ENCODE results near the gene MMP28.
A peak's percentile ranks its signal among the peaks of the same experiment; 100 is the strongest.

MMP28 gene

DNA sequence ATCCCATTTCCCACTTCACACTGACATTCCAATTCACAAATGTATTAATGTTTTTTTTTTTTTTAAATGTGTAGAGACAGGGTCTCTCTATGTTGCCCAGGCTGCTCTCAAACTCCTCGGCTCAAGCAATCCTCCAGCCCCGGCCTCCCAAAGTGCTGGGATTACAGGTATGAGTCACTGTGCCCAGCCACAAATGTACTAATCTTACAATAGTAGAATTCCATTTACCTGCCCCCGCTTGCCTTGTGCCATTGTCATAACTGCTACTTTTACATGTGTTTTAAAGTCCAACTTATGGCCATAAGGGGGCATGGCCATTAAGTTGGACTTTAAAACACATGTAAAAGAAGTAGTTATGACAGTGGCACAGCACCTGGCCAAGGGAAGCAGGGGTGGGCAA lies 4.6 kb downstream of the MMP28 start:
- no peak overlapping the region for H3K4me3 ChIP-seq
- peak overlapping the region in 1 of 2 donors; percentile 11 for H3K27ac ChIP-seq

DNA sequence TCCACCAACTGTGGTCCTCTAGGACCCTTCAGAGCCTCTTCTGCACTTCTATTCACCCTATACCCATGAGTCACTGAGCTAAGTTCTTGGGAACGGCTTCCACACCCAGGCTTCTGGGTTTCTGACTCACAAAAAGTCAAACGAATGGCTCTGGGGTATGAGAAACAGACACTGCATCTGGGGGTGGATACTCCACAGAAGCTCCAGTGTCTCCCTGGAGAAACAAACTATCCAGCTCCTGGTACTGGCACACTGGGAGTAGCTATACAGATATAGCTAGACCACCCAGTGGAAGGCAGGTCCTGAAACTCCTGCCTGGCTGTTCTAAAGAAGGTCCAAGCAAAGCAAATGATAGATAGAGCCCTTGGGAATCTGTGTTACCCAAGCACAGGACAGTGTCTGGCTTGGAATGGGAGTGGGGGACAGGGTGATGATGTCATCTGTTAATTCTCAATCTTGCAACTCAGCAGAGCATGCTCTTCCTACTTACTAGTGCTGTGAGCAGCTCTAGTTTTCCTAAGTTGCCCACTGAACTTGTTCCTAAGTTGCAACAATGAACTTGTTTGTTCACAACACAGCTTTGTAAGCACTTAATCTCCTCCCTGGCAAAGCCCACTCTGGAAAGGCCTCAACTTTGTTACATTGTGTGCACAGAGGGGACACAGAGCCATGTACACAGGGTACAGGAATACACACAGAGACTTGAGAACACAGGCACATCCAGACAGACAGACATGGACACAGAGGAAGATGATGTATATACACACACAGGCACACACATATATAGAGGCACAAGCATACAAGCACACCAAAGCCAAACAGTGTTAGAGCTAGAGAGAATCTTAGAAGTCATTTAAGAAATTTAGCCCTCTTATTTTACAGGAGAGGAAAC lies 6.7 kb downstream of the MMP28 start:
- Histone ChIP-seq H3K27me3 (no peaks in the 10 kb centered on the region), H3K4me1 (peaks cover 0 to 66% (median 39%) of the 10 kb centered on the region in 4 donors), H3K4me3 (peak overlapping the region in 1 of 2 donors; percentile 8), H3K27ac (peak overlapping the region; percentile 58 to 71), H3K9me3 (no peaks in the 10 kb centered on the region), H3K36me3 (no peaks in the 10 kb centered on the region)
- intact Hi-C loops (cut with DNase I; ENCODE audit: low total_unique reads), result no loop called here
- TF ChIP-seq, protein P1, sequence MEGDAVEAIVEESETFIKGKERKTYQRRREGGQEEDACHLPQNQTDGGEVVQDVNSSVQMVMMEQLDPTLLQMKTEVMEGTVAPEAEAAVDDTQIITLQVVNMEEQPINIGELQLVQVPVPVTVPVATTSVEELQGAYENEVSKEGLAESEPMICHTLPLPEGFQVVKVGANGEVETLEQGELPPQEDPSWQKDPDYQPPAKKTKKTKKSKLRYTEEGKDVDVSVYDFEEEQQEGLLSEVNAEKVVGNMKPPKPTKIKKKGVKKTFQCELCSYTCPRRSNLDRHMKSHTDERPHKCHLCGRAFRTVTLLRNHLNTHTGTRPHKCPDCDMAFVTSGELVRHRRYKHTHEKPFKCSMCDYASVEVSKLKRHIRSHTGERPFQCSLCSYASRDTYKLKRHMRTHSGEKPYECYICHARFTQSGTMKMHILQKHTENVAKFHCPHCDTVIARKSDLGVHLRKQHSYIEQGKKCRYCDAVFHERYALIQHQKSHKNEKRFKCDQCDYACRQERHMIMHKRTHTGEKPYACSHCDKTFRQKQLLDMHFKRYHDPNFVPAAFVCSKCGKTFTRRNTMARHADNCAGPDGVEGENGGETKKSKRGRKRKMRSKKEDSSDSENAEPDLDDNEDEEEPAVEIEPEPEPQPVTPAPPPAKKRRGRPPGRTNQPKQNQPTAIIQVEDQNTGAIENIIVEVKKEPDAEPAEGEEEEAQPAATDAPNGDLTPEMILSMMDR (IDR thresholded peaks at IDR 0.05), result no peak
- DNase-seq, result peak in 1 of 2 donors; percentile 64

More for the DNA sequence above, 4.6 kb downstream of the MMP28 start:
- no peak for DNase-seq
- H3K36me3 ChIP-seq, result no peaks in the 10 kb centered on the region
- no peaks in the 10 kb centered on the region for H3K27me3 ChIP-seq
- H3K9me3 ChIP-seq, result no peaks in the 10 kb centered on the region
- peaks cover 0 to 68% (median 36%) of the 10 kb centered on the region in 4 donors for H3K4me1 ChIP-seq
- intact Hi-C loops (cut with DNase I; ENCODE audit: low total_unique reads), result no loop called here
- TF ChIP-seq, protein P1 (IDR thresholded peaks at IDR 0.05), result no peak

DNA sequence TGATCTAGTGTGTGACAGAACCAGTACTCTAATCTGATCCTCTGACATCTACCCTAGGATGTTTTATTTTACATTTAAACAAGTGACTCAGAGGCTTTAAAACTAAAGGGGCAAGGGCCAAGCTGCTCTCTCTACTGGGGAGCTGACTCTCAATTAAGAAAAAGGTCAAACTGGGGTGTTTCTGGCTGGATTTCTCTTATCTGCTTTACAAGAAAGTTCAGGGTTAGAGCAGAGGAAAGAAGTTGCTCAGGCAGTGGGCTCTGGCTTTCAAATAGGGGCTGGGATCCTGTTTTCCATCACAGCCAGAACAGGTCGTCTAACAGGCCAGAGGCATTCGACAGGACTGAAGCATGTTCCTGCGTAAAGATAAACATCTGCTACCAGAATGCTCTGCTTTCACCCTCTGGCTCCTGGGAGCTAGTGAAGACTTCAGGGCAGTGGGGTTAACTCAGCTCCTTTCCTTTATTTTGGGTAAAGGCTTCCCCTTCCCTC lies 8.5 kb downstream of the MMP28 start:
- peak in 1 of 2 donors; percentile 38 for DNase-seq
- peaks cover 0 to 61% (median 40%) of the 10 kb centered on the region in 4 donors for H3K4me1 ChIP-seq
- H3K27ac ChIP-seq, result peak overlapping the region; percentile 58 to 71

DNA sequence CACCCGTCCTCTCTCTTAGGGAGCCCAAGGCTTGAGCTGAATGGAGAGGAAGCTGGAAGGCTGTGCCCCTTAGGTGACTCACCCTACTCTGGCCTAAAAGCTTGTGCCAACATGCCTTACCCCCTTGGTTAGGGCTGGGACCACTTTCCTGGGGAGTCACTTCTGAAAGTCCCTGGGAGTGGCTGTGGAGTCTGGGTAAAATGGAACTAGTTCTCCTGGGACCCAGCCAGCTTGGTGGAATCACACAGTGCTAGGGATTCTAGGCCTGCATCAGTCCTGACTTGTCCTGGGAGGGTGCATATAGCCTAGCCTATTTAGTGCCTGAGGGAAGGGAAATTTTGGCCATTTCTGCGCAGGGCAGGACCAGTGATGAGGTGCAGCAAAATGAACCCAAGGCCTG lies 10.5 kb downstream of the MMP28 start:
- TF ChIP-seq, protein P1 (IDR thresholded peaks at IDR 0.05), result no peak
- no peaks in the 10 kb centered on the region for H3K27me3 ChIP-seq
- DNase-seq, result no peak
- intact Hi-C loops (cut with DNase I; ENCODE audit: low total_unique reads), result no loop called here
- no peaks in the 10 kb centered on the region for H3K9me3 ChIP-seq
- H3K4me3 ChIP-seq, result no peak overlapping the region
- peak overlapping the region; percentile 75 to 77 for H3K27ac ChIP-seq
- no peaks in the 10 kb centered on the region for H3K36me3 ChIP-seq
- H3K4me1 ChIP-seq, result peaks cover 0 to 59% (median 40%) of the 10 kb centered on the region in 4 donors

More for the DNA sequence above, 8.5 kb downstream of the MMP28 start:
- Histone ChIP-seq H3K9me3 (no peaks in the 10 kb centered on the region), H3K4me3 (no peak overlapping the region), H3K36me3 (no peaks in the 10 kb centered on the region), H3K27me3 (no peaks in the 10 kb centered on the region)
- TF ChIP-seq, protein P1 (IDR thresholded peaks at IDR 0.05), result no peak
- intact Hi-C loops (cut with DNase I; ENCODE audit: low total_unique reads), result no loop called here

DNA sequence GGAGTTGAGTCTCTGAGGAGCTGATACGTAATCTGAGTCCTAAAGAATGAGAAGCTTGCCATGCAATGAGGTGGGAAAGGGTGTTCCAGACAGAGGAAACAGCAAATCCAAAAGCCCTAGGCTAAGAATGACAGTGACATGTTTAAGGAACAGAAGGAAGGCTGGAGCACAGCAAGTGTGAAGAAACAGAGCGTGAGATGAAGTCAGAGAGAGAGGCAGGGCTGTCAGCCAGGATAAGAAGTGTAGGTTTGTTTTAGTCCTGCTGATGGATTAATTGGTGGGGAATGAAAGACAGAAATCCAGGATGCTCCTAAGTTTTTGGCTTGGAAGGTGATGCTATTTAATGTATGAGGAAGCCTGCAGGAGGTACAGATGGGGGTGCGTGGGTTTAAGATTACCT lies 14.5 kb downstream of the MMP28 start:
- DNase-seq, result no peak
- intact Hi-C loops (cut with DNase I; ENCODE audit: low total_unique reads), result no loop called here
- TF ChIP-seq, protein P1 (IDR thresholded peaks at IDR 0.05), result no peak
- H3K27me3 ChIP-seq, result no peaks in the 10 kb centered on the region
- H3K4me1 ChIP-seq, result peaks cover 0 to 54% (median 24%) of the 10 kb centered on the region in 4 donors
- no peaks in the 10 kb centered on the region for H3K9me3 ChIP-seq
- no peaks in the 10 kb centered on the region for H3K36me3 ChIP-seq
- H3K27ac ChIP-seq, result peak overlapping the region in 1 of 2 donors; percentile 20
- H3K4me3 ChIP-seq, result no peak overlapping the region

Measured in tibial artery (tissue), 4 donors.